B cell (primary cell): Measurements from ENCODE around the gene PTGS2. TPM values are rescaled to one million over a fixed set of nuclear protein-coding genes. Genes with fewer than 3 reads are reported as not detected.

Experiments
- ATAC-seq: fragments of 200-7000 bp; cut with Tn5 transposase; one replicate; pipeline ENCODE4 v1.10.0; 2021; ENCODE audit warnings: low read depth, mild to moderate bottlenecking, moderate number of reproducible peaks, moderate library complexity
- CTCF ChIA-PET: fragments of 350-600 bp; sonication (Branson Sonifier 250); formaldehyde crosslinking; loops from one replicate; lab custom pipeline; 2021; ENCODE audit warnings: antibody characterized with exemption, inconsistent platforms; lab: Charles Lee
- POLR2A ChIA-PET: fragments of 350-600 bp; sonication (Branson Sonifier 250); formaldehyde crosslinking; loops from one replicate; lab custom pipeline; 2021; ENCODE audit warnings: antibody characterized with exemption; lab: Charles Lee
- DNase-seq: peaks from one replicate; pipeline ENCODE4 v3.0.0; 2013
- H2AFZ ChIP-seq: 2 replicates; pipeline ENCODE4 v1.6.1; 2012; ENCODE audit warnings: mild to moderate bottlenecking, low read depth, low read length; ENCODE audit not compliant: insufficient read depth, poor library complexity, severe bottlenecking
- H3K27ac ChIP-seq, 2 donors: 1 replicate in 1 of 2; 2 replicates in 1 of 2; pipeline ENCODE4 v1.5.1; 2012 to 2013; ENCODE audit warnings: low read length in 2 of 2, mild to moderate bottlenecking in 2 of 2, moderate library complexity in 1 of 2
- H3K27me3 ChIP-seq, 4 experiments: fragments of 200-600 bp in 1 of 4; sonication (generic) in 1 of 4; replicated peaks in 1 of 4; 1 replicate in 2 of 4; 2 replicates in 2 of 4; pipeline versions ENCODE4 v1.6.1 to v1.7.0; 2013 to 2016; ENCODE audit warnings: low read length in 3 of 4, mild to moderate bottlenecking in 2 of 4, mixed read lengths in 1 of 4, moderate library complexity in 1 of 4; ENCODE audit not compliant: insufficient read depth in 4 of 4, control insufficient read depth in 3 of 4; ENCODE audit errors: control extremely low read depth in 1 of 4
- H3K36me3 ChIP-seq, 2 experiments: replicated peaks in 1 of 2; 1 replicate in 1 of 2; 2 replicates in 1 of 2; pipeline versions ENCODE4 v1.6.1 to v1.7.1; 2013; ENCODE audit warnings: low read length in 1 of 2; ENCODE audit not compliant: insufficient read depth in 2 of 2, control insufficient read depth in 1 of 2; ENCODE audit errors: control extremely low read depth in 1 of 2, extremely low read depth in 1 of 2
- H3K4me1 ChIP-seq, 2 donors: fragments of 200-600 bp in 1 of 2; sonication (generic) in 1 of 2; 1 replicate in 1 of 2; 2 replicates in 1 of 2; pipeline versions ENCODE4 v1.5.1 to v1.6.1; 2013 to 2017; ENCODE audit warnings: low read length in 2 of 2; ENCODE audit not compliant: control insufficient read depth in 2 of 2, insufficient read depth in 2 of 2
- H3K4me2 ChIP-seq: replicated peaks from 2 replicates; pipeline ENCODE3; 2012; ENCODE audit warnings: mild to moderate bottlenecking, low read depth, low read length; ENCODE audit not compliant: poor library complexity, severe bottlenecking
- H3K4me3 ChIP-seq, 5 experiments: fragments of 200-600 bp in 1 of 5; sonication (generic) in 1 of 5; 1 replicate in 3 of 5; 2 replicates in 2 of 5; pipeline versions ENCODE4 v1.5.1 to v1.7.0; 2011 to 2016; ENCODE audit warnings: low read length in 4 of 5, mild to moderate bottlenecking in 4 of 5, low read depth in 2 of 5, control low read depth in 1 of 5, moderate library complexity in 1 of 5; ENCODE audit not compliant: insufficient read depth in 1 of 5; ENCODE audit errors: control extremely low read depth in 1 of 5, extremely low read depth in 1 of 5
- H3K79me2 ChIP-seq: fragments of 200-600 bp; sonication (generic); one replicate; pipeline ENCODE4 v1.6.0; 2016; ENCODE audit warnings: low read length; ENCODE audit not compliant: control insufficient read depth, insufficient read depth
- H3K9ac ChIP-seq: fragments of 200-600 bp; sonication (generic); 2 replicates; pipeline ENCODE4 v1.6.1; 2017; ENCODE audit warnings: mild to moderate bottlenecking, low read length, moderate library complexity
- H3K9me3 ChIP-seq, 3 donors: one replicate each; pipeline versions ENCODE4 v1.6.1 to v1.7.1; 2013; ENCODE audit warnings: low read length in 2 of 3; ENCODE audit not compliant: control insufficient read depth in 2 of 3, insufficient read depth in 1 of 3; ENCODE audit errors: control extremely low read depth in 1 of 3
- H4K20me1 ChIP-seq: 2 replicates; pipeline ENCODE4 v1.6.0; 2012; ENCODE audit warnings: mild to moderate bottlenecking, low read length; ENCODE audit not compliant: insufficient read depth, control insufficient read depth, poor library complexity, severe bottlenecking
- H3K27ac Mint-ChIP-seq: one replicate; pipeline ENCODE4 v1.8.0; 2021; ENCODE audit warnings: mixed read lengths
- H3K27me3 Mint-ChIP-seq: one replicate; pipeline ENCODE4 v1.8.0; 2021; ENCODE audit warnings: mixed read lengths
- H3K4me1 Mint-ChIP-seq: one replicate; pipeline ENCODE4 v1.8.0; 2021; ENCODE audit warnings: mixed read lengths
- H3K4me3 Mint-ChIP-seq: one replicate; pipeline ENCODE4 v1.8.0; 2021; ENCODE audit warnings: mixed read lengths
- H3K9me3 Mint-ChIP-seq: one replicate; pipeline ENCODE4 v1.8.0; 2022; ENCODE audit warnings: mixed read lengths; ENCODE audit not compliant: insufficient read depth
- CTCF ChIP-seq: fragments of 200-600 bp; IDR thresholded peaks from one replicate; pipeline ENCODE4 v1.8.0; 2022; ENCODE audit warnings: antibody characterized with exemption, mild to moderate bottlenecking
- EZH2 ChIP-seq: IDR thresholded peaks from 2 replicates; pipeline ENCODE4 v1.6.1; 2012; ENCODE audit warnings: borderline replicate concordance, low read depth, mild to moderate bottlenecking, moderate library complexity, low read length; ENCODE audit not compliant: insufficient read depth, poor library complexity, severe bottlenecking
- WGBS: methylation state at CpG from one replicate; pipeline ENCODE4 v1.1.5; 2013; ENCODE audit warnings: missing lambda C conversion rate; ENCODE audit not compliant: insufficient coverage; 5-methylcytosine and 5-hydroxymethylcytosine counted together
- intact Hi-C: fragments of 100-400 bp; cut with micrococcal nuclease; formaldehyde crosslinking; loops from one replicate; pipeline ENCODE4 v1.10.0; 2022
- polyA plus RNA-seq: library from polyadenylated mRNA; depleted of rRNA; stranded (reverse); fragments of >200 nt; gene quantifications from 2 replicates; pipeline ENCODE4 v1.2.3, GENCODE V29; 2012
- total RNA-seq, 2 donors: library from RNA; stranded (reverse); fragments of 120-200 nt in 1 of 2; gene quantifications; 1 replicate in 1 of 2; 2 replicates in 1 of 2; pipeline versions ENCODE4 v1.2.3 to v1.2.4, GENCODE V29; 2013 to 2022

PTGS2 gene
- total and polyA plus RNA-seq, 2 donors (not counting 1 experiment from before 2014, with no cell fraction given), result 0.85 TPM; not detected in 1

DNA sequence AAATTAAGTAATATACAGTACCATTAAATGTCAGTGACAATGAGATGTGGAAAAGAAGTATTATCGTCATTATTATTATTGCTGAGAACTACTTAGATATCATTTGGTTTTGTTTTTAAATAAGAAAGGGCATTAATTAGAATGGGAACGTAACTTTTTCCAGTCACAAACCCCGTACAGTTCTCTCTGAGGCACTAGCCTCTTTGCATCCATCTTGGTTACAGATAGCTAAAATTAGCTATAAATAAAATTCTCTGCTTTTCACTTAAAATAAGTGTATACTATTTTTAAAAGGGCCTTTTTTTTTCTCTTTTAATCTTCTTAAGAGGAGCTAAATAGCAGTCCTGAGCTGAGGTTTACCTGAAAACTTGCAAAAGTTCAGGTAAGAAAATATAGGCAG lies 7.6 kb downstream of the PTGS2 start:
- WGBS, result no CpG with 5 or more reads among the region's 3 CpGs
- H3K4me2 ChIP-seq, result no peak overlapping the region
- TF ChIP-seq CTCF (no peak), EZH2 (no peak)

DNA sequence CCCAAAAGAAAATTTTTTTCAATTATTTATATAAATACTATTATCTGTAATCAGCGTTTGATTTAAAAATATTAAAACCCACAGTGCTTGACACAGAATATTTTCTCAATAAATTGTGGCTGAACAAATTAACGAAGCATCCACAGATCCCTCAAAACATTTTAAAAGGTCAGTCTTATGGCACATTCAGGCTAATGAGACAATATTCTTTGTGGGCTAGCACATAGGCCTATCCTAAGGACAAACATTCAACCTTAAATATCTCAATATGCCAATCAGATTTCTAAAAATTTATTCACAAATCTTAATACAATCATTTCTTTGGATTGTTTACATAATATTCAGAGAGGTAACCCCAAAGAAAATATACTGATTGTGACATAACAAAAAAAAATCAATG lies 8.1 kb downstream of the PTGS2 start:
- DNase-seq (no peak), ATAC-seq (no peak)
- Mint-ChIP-seq H3K4me3 (no peak overlapping the region), H3K4me1 (no peaks in the 10 kb centered on the region), H3K27ac (no peak overlapping the region), H3K9me3 (no peaks in the 10 kb centered on the region), H3K27me3 (no peaks in the 10 kb centered on the region)
- CTCF ChIA-PET, result no interaction called here
- no peaks in the 10 kb centered on the region for H4K20me1 ChIP-seq
- no peaks in the 10 kb centered on the region for H3K4me1 ChIP-seq
- H3K4me2 ChIP-seq, result no peak overlapping the region
- no peaks in the 10 kb centered on the region for H3K36me3 ChIP-seq
- no peak for TF ChIP-seq EZH2
- no peaks in the 10 kb centered on the region for H3K27me3 ChIP-seq
- POLR2A ChIA-PET, result no interaction called here
- no peak overlapping the region for H2AFZ ChIP-seq
- no peak overlapping the region for H3K27ac ChIP-seq
- 100% methylated on average over 1 of the region's 2 CpGs for WGBS
- no peaks in the 10 kb centered on the region for H3K9me3 ChIP-seq
- H3K4me3 ChIP-seq, result no peak overlapping the region
- H3K9ac ChIP-seq, result no peak overlapping the region
- H3K79me2 ChIP-seq, result no peaks in the 10 kb centered on the region
- intact Hi-C loops, result no loop called here

More for the DNA sequence above, 7.6 kb downstream of the PTGS2 start:
- Histone ChIP-seq H4K20me1 (no peaks in the 10 kb centered on the region), H2AFZ (no peak overlapping the region), H3K9ac (no peak overlapping the region), H3K27me3 (no peaks in the 10 kb centered on the region), H3K4me3 (no peak overlapping the region), H3K79me2 (no peaks in the 10 kb centered on the region), H3K4me1 (no peaks in the 10 kb centered on the region), H3K36me3 (no peaks in the 10 kb centered on the region), H3K27ac (no peak overlapping the region), H3K9me3 (no peaks in the 10 kb centered on the region)
- H3K9me3 Mint-ChIP-seq, result no peaks in the 10 kb centered on the region
- no peaks in the 10 kb centered on the region for H3K4me1 Mint-ChIP-seq
- ChIA-PET POLR2A (no interaction called here), CTCF (no interaction called here)
- H3K4me3 Mint-ChIP-seq, result no peak overlapping the region
- no peaks in the 10 kb centered on the region for H3K27me3 Mint-ChIP-seq
- H3K27ac Mint-ChIP-seq, result no peak overlapping the region
- ATAC-seq (no peak), DNase-seq (no peak)
- intact Hi-C loops, result no loop called here
